ENCODE data around the gene ADRB1.

- TF ChIP-seq POLR2A (IDR thresholded peaks at IDR 0.05; ENCODE audit: low read depth, low read length): no peak
- no peak for TF ChIP-seq CTCF (conservative IDR thresholded peaks at IDR 0.05; ENCODE audit: low read depth, low read length)
- no peak for TF ChIP-seq RFX5 (IDR thresholded peaks at IDR 0.05; ENCODE audit: low read depth, low read length)
- no peak for TF ChIP-seq MXI1 (IDR thresholded peaks at IDR 0.05; ENCODE audit: borderline replicate concordance, low read depth, low read length)
- TF ChIP-seq MAZ (IDR thresholded peaks at IDR 0.05; ENCODE audit: borderline replicate concordance, low read depth, low read length): no peak
- no peak for TF ChIP-seq CEBPB (IDR thresholded peaks at IDR 0.05; ENCODE audit: low read depth, low read length)
- TF ChIP-seq FOS (IDR thresholded peaks at IDR 0.05; ENCODE audit: low read depth, low read length): no peak
- TF ChIP-seq RCOR1 (IDR thresholded peaks at IDR 0.05; ENCODE audit: insufficient replicate concordance, low read length): no peak
- no peak for TF ChIP-seq USF2 (IDR thresholded peaks at IDR 0.05; ENCODE audit: low read depth, low read length)
- no peak for TF ChIP-seq RAD21 (IDR thresholded peaks at IDR 0.05; ENCODE audit: low read length)
- TF ChIP-seq BHLHE40 (IDR thresholded peaks at IDR 0.05; ENCODE audit: low read depth, low read length): no peak
- TF ChIP-seq SMC3 (IDR thresholded peaks at IDR 0.05; ENCODE audit: low read depth, low read length): no peak
- no peak for TF ChIP-seq ELK1 (IDR thresholded peaks at IDR 0.05; ENCODE audit: borderline replicate concordance, low read depth, low read length)
- TF ChIP-seq CHD1 (IDR thresholded peaks at IDR 0.05; ENCODE audit: low read depth, low read length): no peak
Measured at GRCh38 chr10:114019226-114019625, 24.4 kb upstream of the ADRB1 start.
